Measurements from ENCODE around the gene GSG1L.

Gene GSG1L

GRCh38 chr16:27838536-27839175 is 224.9 kb downstream of the GSG1L start:
- no peaks in the 10 kb centered on the region for H3K9me3 ChIP-seq (ENCODE audit: severe bottlenecking)
- TF ChIP-seq CTCF (IDR thresholded peaks at IDR 0.05; ENCODE audit: low read depth, low read length): no peak
- DNase-seq: no peak
- no peak overlapping the region for H3K27ac ChIP-seq
- H3K27me3 ChIP-seq (ENCODE audit: insufficient read depth, low read depth, severe bottlenecking): no peaks in the 10 kb centered on the region
- no peaks in the 10 kb centered on the region for H3K36me3 ChIP-seq
- H3K4me3 ChIP-seq (ENCODE audit: low read depth, low read length): no peak overlapping the region

GRCh38 chr16:27829975-27830374 is 233.5 kb downstream of the GSG1L start:
- no peak for DNase-seq
- Histone ChIP-seq H3K27ac (no peak overlapping the region), H3K4me3 (ENCODE audit: low read depth, low read length) (no peak overlapping the region), H3K27me3 (ENCODE audit: insufficient read depth, low read depth, severe bottlenecking) (no peaks in the 10 kb centered on the region), H3K9me3 (ENCODE audit: severe bottlenecking) (no peaks in the 10 kb centered on the region), H3K36me3 (no peaks in the 10 kb centered on the region)
- no peak for TF ChIP-seq CTCF (IDR thresholded peaks at IDR 0.05; ENCODE audit: low read depth, low read length)

- no peaks in the 10 kb centered on the region for H3K27me3 ChIP-seq (ENCODE audit: insufficient read depth, low read depth, severe bottlenecking)
- no peak for TF ChIP-seq CTCF (IDR thresholded peaks at IDR 0.05; ENCODE audit: low read depth, low read length)
- DNase-seq: no peak
- no peaks in the 10 kb centered on the region for H3K9me3 ChIP-seq (ENCODE audit: severe bottlenecking)
- H3K36me3 ChIP-seq: no peaks in the 10 kb centered on the region
- no peak overlapping the region for H3K27ac ChIP-seq
- no peak overlapping the region for H3K4me3 ChIP-seq (ENCODE audit: low read depth, low read length)
Measured at GRCh38 chr16:27828671-27829070, 234.8 kb downstream of the GSG1L start.

- H3K27me3 ChIP-seq (ENCODE audit: insufficient read depth, low read depth, severe bottlenecking): no peaks in the 10 kb centered on the region
- DNase-seq: no peak
- no peak overlapping the region for H3K4me3 ChIP-seq (ENCODE audit: low read depth, low read length)
- TF ChIP-seq CTCF (IDR thresholded peaks at IDR 0.05; ENCODE audit: low read depth, low read length): no peak
- H3K9me3 ChIP-seq (ENCODE audit: severe bottlenecking): no peaks in the 10 kb centered on the region
- H3K36me3 ChIP-seq: no peaks in the 10 kb centered on the region
- no peak overlapping the region for H3K27ac ChIP-seq
Measured at GRCh38 chr16:27827765-27828164, 235.7 kb downstream of the GSG1L start.

GRCh38 chr16:27826893-27827289 is 236.6 kb downstream of the GSG1L start:
- TF ChIP-seq CTCF (IDR thresholded peaks at IDR 0.05; ENCODE audit: low read depth, low read length): no peak
- H3K9me3 ChIP-seq (ENCODE audit: severe bottlenecking): no peaks in the 10 kb centered on the region
- no peak overlapping the region for H3K27ac ChIP-seq
- DNase-seq: no peak
- no peaks in the 10 kb centered on the region for H3K36me3 ChIP-seq
- H3K4me3 ChIP-seq (ENCODE audit: low read depth, low read length): no peak overlapping the region
- H3K27me3 ChIP-seq (ENCODE audit: insufficient read depth, low read depth, severe bottlenecking): no peaks in the 10 kb centered on the region
